GM12878 (cell line): ENCODE measurements around the gene CHST14. TPM values are rescaled to one million over a fixed set of nuclear protein-coding genes. Genes with fewer than 3 reads are reported as not detected.

Experiments
- ATAC-seq: fragments of 200-7000 bp; cut with Tn5 transposase; 3 replicates; pipeline ENCODE4 v1.9.1; 2020; ENCODE audit warnings: mild to moderate bottlenecking, moderate library complexity
- BruUV-seq: library from RNA; stranded (reverse); fragments of 400-500 nt; replicated peaks from 2 replicates; lab custom pipeline; 2021; lab: Mats Ljungman, UMichigan
- CTCF ChIA-PET: fragments of 300-600 bp; sonication (Branson Sonifier 250); formaldehyde crosslinking; extraction: SDS; loops from one replicate; lab custom pipeline; 2021; ENCODE audit warnings: inconsistent platforms; lab: Yijun Ruan, JAX
- POLR2A ChIA-PET: fragments of 350-600 bp; formaldehyde crosslinking; extraction: SDS; loops from one replicate; lab custom pipeline; 2021; ENCODE audit warnings: inconsistent platforms; lab: Charles Lee
- RAD21 ChIA-PET: fragments of 300-600 bp; sonication (Branson Sonifier 250); formaldehyde crosslinking; loops from one replicate; lab custom pipeline; 2023; ENCODE audit warnings: antibody characterized with exemption; ENCODE audit not compliant: unreplicated experiment; lab: Charles Lee
- SMC1A ChIA-PET: fragments of 300-600 bp; sonication (Branson Sonifier 250); formaldehyde crosslinking; loops from one replicate; lab custom pipeline; 2023; ENCODE audit not compliant: unreplicated experiment, uncharacterized antibody; lab: Charles Lee
- DNase-seq: peaks from one replicate; pipeline ENCODE4 v3.0.0-alpha.2; 2011; ENCODE audit warnings: low read depth, low spot score
- FAIRE-seq: peaks from 3 replicates; lab custom pipeline; 2011; peaks lifted over from hg19 to GRCh38; lab: Jason Lieb, UNC
- H2AFZ ChIP-seq: 2 replicates; pipeline ENCODE4 v1.6.0; 2011; ENCODE audit warnings: low read depth, low read length, control low read depth; ENCODE audit not compliant: control insufficient read depth
- H3K27ac ChIP-seq: 2 replicates; pipeline ENCODE4 v1.5.1; 2011; ENCODE audit warnings: control low read depth; ENCODE audit not compliant: control insufficient read depth, insufficient read depth
- H3K27me3 ChIP-seq, 2 experiments: replicated peaks in 1 of 2; 2 replicates each; pipeline versions ENCODE4 v1.6.0 to v1.6.1; 2011; ENCODE audit warnings: low read length in 1 of 2; ENCODE audit not compliant: control insufficient read depth in 2 of 2, insufficient read depth in 2 of 2
- H3K36me3 ChIP-seq, 2 experiments: 2 replicates each; pipeline ENCODE4 v1.5.1; 2011; ENCODE audit warnings: low read length in 1 of 2; ENCODE audit not compliant: control insufficient read depth in 2 of 2, insufficient read depth in 2 of 2
- H3K4me1 ChIP-seq: 2 replicates; pipeline ENCODE4 v1.6.1; 2011; ENCODE audit warnings: mild to moderate bottlenecking, low read length, moderate library complexity, mixed read lengths; ENCODE audit not compliant: control insufficient read depth, insufficient read depth
- H3K4me2 ChIP-seq: 2 replicates; pipeline ENCODE4 v1.6.0; 2011; ENCODE audit warnings: control low read depth; ENCODE audit not compliant: control insufficient read depth, insufficient read depth
- H3K4me3 ChIP-seq: fragments of 200-600 bp; sonication (generic); 2 replicates; pipeline ENCODE4 v1.5.1; 2016
- H3K79me2 ChIP-seq: 2 replicates; pipeline ENCODE4 v1.6.0; 2011; ENCODE audit warnings: low read length; ENCODE audit not compliant: control insufficient read depth, insufficient read depth
- H3K9ac ChIP-seq: 2 replicates; pipeline ENCODE4 v1.8.0; 2011; ENCODE audit warnings: low read length, control low read depth, mixed read lengths; ENCODE audit not compliant: control insufficient read depth, insufficient read depth
- H3K9me3 ChIP-seq: replicated peaks from 3 replicates; pipeline ENCODE4 v1.5.1; 2011; ENCODE audit warnings: mild to moderate bottlenecking, low read length; ENCODE audit not compliant: control insufficient read depth, insufficient read depth
- H4K20me1 ChIP-seq: 2 replicates; pipeline ENCODE4 v1.6.0; 2011; ENCODE audit not compliant: control insufficient read depth, insufficient read depth
- BCL11A ChIP-seq: IDR thresholded peaks from 2 replicates; pipeline ENCODE4 v1.6.1; 2011; ENCODE audit warnings: low read depth, low read length
- CBX5 ChIP-seq: sonication (generic); IDR thresholded peaks from 2 replicates; pipeline ENCODE4 v1.6.1; 2016; ENCODE audit warnings: low read depth, moderate library complexity, mild to moderate bottlenecking, inconsistent platforms
- CHD2 ChIP-seq: IDR thresholded peaks from 2 replicates; pipeline ENCODE4 v1.6.1; 2011; ENCODE audit warnings: low read depth, low read length, improper control_type of control experiment, borderline replicate concordance
- CTCF ChIP-seq, 3 experiments: IDR thresholded peaks in 2 of 3; conservative IDR thresholded peaks in 1 of 3; 2 replicates each; pipeline ENCODE4 v1.5.1; 2011; ENCODE audit warnings: low read depth in 3 of 3, low read length in 3 of 3, mild to moderate bottlenecking in 3 of 3, control low read depth in 2 of 3, moderate library complexity in 2 of 3, inconsistent platforms in 1 of 3, mixed read lengths in 1 of 3; ENCODE audit not compliant: control insufficient read depth in 2 of 3, insufficient read depth in 1 of 3; ENCODE audit errors: extremely low read depth in 1 of 3
- EZH2 ChIP-seq: IDR thresholded peaks from 2 replicates; pipeline ENCODE4 v1.6.1; 2012; ENCODE audit warnings: low read depth, mild to moderate bottlenecking, control low read depth, inconsistent platforms, low read length, borderline replicate concordance; ENCODE audit not compliant: control insufficient read depth
- GABPA ChIP-seq: IDR thresholded peaks from 2 replicates; pipeline ENCODE4 v1.6.1; 2014; ENCODE audit warnings: antibody characterized with exemption, low read depth, mild to moderate bottlenecking, inconsistent platforms
- MEF2B ChIP-seq: fragments of 450-650 bp; IDR thresholded peaks from 2 replicates; pipeline ENCODE4 v1.6.1; 2018; ENCODE audit warnings: mild to moderate bottlenecking, moderate library complexity; ENCODE audit not compliant: partially characterized antibody, poor library complexity, severe bottlenecking
- NFYB ChIP-seq: IDR thresholded peaks from 2 replicates; pipeline ENCODE4 v1.6.1; 2011; ENCODE audit warnings: low read depth, mild to moderate bottlenecking, low read length, improper control_type of control experiment, moderate library complexity; ENCODE audit not compliant: insufficient read depth
- SIN3A ChIP-seq: IDR thresholded peaks from 2 replicates; pipeline ENCODE4 v1.6.1; 2012; ENCODE audit warnings: low read depth, low read length, improper control_type of control experiment
- SMC3 ChIP-seq: IDR thresholded peaks from 2 replicates; pipeline ENCODE4 v1.6.1; 2011; ENCODE audit warnings: low read length, improper control_type of control experiment, borderline replicate concordance
- YY1 ChIP-seq: IDR thresholded peaks from 2 replicates; pipeline ENCODE4 v1.6.1; 2011; ENCODE audit warnings: low read depth, mild to moderate bottlenecking, low read length
- WGBS: methylation state at CpG from one replicate; pipeline ENCODE4 v1.1.6; 2016; ENCODE audit warnings: low lambda C conversion rate; ENCODE audit not compliant: insufficient replicate concordance, insufficient coverage; ENCODE audit errors: missing lambda C conversion rate; 5-methylcytosine and 5-hydroxymethylcytosine counted together
- in situ Hi-C: fragments of 300-500 bp; cut with MboI; formaldehyde crosslinking; loops from 9 replicates; pipeline ENCODE4 v1.14.3; 2018; ENCODE audit warnings: mixed read lengths
- intact Hi-C: fragments of 100-400 bp; cut with micrococcal nuclease; formaldehyde crosslinking; loops from one replicate; pipeline ENCODE4 v1.14.2; 2022; ENCODE audit not compliant: unreplicated experiment
- polyA plus RNA-seq, 11 experiments: library from polyadenylated mRNA; depleted of rRNA in 4 of 11; unstranded in 6 of 11; stranded (reverse) in 5 of 11; fragments of >200 nt; fragmentation: Nextera tagmentation in 4 of 11; fragmentation: Illumina TruSeq in 1 of 11; extraction: Ambion mirVana in 4 of 11; extraction: Trizol in 1 of 11; gene quantifications; 1 replicate in 1 of 11; 2 replicates in 10 of 11; pipeline versions ENCODE4 v1.2.1 to v1.2.3, GENCODE V29; 2011 to 2016; ENCODE audit warnings: inconsistent platforms in 2 of 11, missing spikeins in 2 of 11, low read depth in 1 of 11
- total RNA-seq, 4 experiments: library from RNA; depleted of rRNA in 3 of 4; stranded (reverse); fragments of >200 nt in 3 of 4; fragmentation: Illumina TruSeq in 1 of 4; extraction: Trizol in 1 of 4; gene quantifications; 2 replicates each; pipeline versions ENCODE4 v1.2.1 to v1.2.3, GENCODE V29; 2013 to 2021
- TF ChIP-seq, protein P1 (sequence below): fragments of 450-650 bp; IDR thresholded peaks from 2 replicates; pipeline ENCODE4 v1.6.1; 2017; ENCODE audit warnings: mild to moderate bottlenecking, moderate library complexity
- TF ChIP-seq, protein P2 (sequence below): IDR thresholded peaks from 2 replicates; pipeline ENCODE4 v1.6.1; 2012; ENCODE audit warnings: mild to moderate bottlenecking, low read depth, low read length

CHST14 gene
- total and polyA plus RNA-seq, 10 of the 15 experiments (the other 5 are each of a cell fraction or from before 2014, with no cell fraction given) = 1.3 to 12.8 (median 6.2) TPM

DNA sequence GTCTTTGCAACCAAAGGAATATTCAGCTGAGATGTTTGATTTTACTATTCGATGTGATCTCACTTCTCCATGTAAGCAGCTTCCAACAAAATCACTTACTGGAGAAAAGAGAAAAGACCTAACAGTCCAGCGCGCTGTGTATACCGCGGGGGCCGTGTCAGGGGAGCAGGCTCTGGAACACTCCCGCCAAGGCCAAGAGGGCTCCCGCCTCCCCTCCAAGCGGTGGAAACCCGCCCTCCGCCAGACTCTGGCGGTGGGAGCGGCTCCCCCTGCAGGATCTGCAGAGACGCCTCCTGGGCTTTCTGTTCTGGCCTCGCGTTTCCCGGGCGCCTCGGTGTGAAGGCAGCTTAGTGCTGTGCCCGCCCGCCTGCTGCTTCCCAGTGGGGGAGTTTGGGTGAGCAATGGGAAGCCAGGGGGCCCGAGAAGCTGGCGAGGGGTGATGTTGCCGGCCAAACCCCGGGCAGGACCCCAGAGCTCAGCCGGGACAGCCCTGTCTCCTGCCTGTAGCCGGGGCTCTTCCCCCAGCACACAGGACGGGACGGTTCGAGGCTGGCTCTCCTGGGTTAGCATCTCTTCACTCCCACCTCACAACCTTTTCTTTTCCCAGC is 36.3 kb downstream of the CHST14 start:
- RAD21 ChIA-PET = interaction anchor here (1.0 kb wide), 1 partner anchor 10 kb away, joined by 3 read pairs; no protein-coding TSS in a partner anchor
- TF ChIP-seq, protein P1, sequence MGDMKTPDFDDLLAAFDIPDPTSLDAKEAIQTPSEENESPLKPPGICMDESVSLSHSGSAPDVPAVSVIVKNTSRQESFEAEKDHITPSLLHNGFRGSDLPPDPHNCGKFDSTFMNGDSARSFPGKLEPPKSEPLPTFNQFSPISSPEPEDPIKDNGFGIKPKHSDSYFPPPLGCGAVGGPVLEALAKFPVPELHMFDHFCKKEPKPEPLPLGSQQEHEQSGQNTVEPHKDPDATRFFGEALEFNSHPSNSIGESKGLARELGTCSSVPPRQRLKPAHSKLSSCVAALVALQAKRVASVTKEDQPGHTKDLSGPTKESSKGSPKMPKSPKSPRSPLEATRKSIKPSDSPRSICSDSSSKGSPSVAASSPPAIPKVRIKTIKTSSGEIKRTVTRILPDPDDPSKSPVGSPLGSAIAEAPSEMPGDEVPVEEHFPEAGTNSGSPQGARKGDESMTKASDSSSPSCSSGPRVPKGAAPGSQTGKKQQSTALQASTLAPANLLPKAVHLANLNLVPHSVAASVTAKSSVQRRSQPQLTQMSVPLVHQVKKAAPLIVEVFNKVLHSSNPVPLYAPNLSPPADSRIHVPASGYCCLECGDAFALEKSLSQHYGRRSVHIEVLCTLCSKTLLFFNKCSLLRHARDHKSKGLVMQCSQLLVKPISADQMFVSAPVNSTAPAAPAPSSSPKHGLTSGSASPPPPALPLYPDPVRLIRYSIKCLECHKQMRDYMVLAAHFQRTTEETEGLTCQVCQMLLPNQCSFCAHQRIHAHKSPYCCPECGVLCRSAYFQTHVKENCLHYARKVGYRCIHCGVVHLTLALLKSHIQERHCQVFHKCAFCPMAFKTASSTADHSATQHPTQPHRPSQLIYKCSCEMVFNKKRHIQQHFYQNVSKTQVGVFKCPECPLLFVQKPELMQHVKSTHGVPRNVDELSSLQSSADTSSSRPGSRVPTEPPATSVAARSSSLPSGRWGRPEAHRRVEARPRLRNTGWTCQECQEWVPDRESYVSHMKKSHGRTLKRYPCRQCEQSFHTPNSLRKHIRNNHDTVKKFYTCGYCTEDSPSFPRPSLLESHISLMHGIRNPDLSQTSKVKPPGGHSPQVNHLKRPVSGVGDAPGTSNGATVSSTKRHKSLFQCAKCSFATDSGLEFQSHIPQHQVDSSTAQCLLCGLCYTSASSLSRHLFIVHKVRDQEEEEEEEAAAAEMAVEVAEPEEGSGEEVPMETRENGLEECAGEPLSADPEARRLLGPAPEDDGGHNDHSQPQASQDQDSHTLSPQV = no peak
- TF ChIP-seq MEF2B (no peak), CHD2 (no peak), SMC3 (peak; percentile 57; the same call in 1 of the 2 replicates), YY1 (peak; percentile 18; the same call in 1 of the 2 replicates), CBX5 (no peak), EZH2 (no peak), GABPA (no peak), CTCF (IDR thresholded peaks at IDR 0.05 in 2 of 3, conservative IDR thresholded peaks at IDR 0.05 in 1 of 3; ENCODE audit: control insufficient read depth in 2 of 3, extremely low read depth in 1 of 3, insufficient read depth in 1 of 3, low read depth in 3 of 3, low read length in 3 of 3) (peak; percentile 65 to 82 (median 73)), BCL11A (no peak), NFYB (no peak), SIN3A (no peak)
- TF ChIP-seq, protein P2, sequence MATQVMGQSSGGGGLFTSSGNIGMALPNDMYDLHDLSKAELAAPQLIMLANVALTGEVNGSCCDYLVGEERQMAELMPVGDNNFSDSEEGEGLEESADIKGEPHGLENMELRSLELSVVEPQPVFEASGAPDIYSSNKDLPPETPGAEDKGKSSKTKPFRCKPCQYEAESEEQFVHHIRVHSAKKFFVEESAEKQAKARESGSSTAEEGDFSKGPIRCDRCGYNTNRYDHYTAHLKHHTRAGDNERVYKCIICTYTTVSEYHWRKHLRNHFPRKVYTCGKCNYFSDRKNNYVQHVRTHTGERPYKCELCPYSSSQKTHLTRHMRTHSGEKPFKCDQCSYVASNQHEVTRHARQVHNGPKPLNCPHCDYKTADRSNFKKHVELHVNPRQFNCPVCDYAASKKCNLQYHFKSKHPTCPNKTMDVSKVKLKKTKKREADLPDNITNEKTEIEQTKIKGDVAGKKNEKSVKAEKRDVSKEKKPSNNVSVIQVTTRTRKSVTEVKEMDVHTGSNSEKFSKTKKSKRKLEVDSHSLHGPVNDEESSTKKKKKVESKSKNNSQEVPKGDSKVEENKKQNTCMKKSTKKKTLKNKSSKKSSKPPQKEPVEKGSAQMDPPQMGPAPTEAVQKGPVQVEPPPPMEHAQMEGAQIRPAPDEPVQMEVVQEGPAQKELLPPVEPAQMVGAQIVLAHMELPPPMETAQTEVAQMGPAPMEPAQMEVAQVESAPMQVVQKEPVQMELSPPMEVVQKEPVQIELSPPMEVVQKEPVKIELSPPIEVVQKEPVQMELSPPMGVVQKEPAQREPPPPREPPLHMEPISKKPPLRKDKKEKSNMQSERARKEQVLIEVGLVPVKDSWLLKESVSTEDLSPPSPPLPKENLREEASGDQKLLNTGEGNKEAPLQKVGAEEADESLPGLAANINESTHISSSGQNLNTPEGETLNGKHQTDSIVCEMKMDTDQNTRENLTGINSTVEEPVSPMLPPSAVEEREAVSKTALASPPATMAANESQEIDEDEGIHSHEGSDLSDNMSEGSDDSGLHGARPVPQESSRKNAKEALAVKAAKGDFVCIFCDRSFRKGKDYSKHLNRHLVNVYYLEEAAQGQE = no peak

More for the DNA sequence above, 36.3 kb downstream of the CHST14 start:
- Histone ChIP-seq H2AFZ (peak overlapping the region; percentile 47), H3K36me3 (no peaks in the 10 kb centered on the region), H3K4me1 (peaks cover 9% of the 10 kb centered on the region), H4K20me1 (no peaks in the 10 kb centered on the region), H3K9me3 (no peaks in the 10 kb centered on the region), H3K27ac (no peak overlapping the region), H3K4me2 (peak overlapping the region; percentile 18; the same call in 1 of the 2 replicates), H3K27me3 (no peaks in the 10 kb centered on the region), H3K9ac (no peak overlapping the region; the same call in 1 of the 2 replicates), H3K79me2 (no peaks in the 10 kb centered on the region), H3K4me3 (no peak overlapping the region)
- SMC1A ChIA-PET = interaction anchor here (1.0 to 1.5 kb wide), 2 partner anchors 64 to 68 kb away, joined by 3 to 5 read pairs; no protein-coding TSS in a partner anchor
- 19% methylated on average over 30 of the region's 30 CpGs for WGBS
- ATAC-seq = peak; percentile 65
- intact Hi-C loops (loop anchor here (10.0 kb wide), 1 partner anchor 162 kb away; the partner anchor contains the start of gene CCDC9B), in situ Hi-C loops (no loop called here)
- no peak for FAIRE-seq
- BruUV-seq = no TSS peak
- no peak for DNase-seq
- POLR2A ChIA-PET = interaction anchor here (0.5 to 1.3 kb wide), 2 partner anchors 15 to 848 kb away, joined by 3 read pairs; no protein-coding TSS in a partner anchor
- CTCF ChIA-PET = interaction anchor here (0.6 to 2.0 kb wide), 13 partner anchors 21 to 728 kb away, joined by 3 to 8 read pairs (median 3); partner anchors contain the start of gene BAHD1
